CD4-positive, alpha-beta memory T cell (primary cell): Measurements from ENCODE around the gene EYA2. TPM values are rescaled to one million over a fixed set of nuclear protein-coding genes. Genes with fewer than 3 reads are reported as not detected.
A peak's percentile ranks its signal among the peaks of the same experiment; 100 is the strongest.

Source experiments
- CTCF ChIA-PET: fragments of 350-600 bp; sonication (Branson Sonifier 250); formaldehyde crosslinking; loops from one replicate; lab custom pipeline; 2021; ENCODE audit warnings: inconsistent platforms; ENCODE audit not compliant: partially characterized antibody; lab: Charles Lee
- POLR2A ChIA-PET: fragments of 350-600 bp; sonication (Branson Sonifier 250); formaldehyde crosslinking; loops from one replicate; lab custom pipeline; 2021; ENCODE audit not compliant: partially characterized antibody; lab: Charles Lee
- DNase-seq, 5 donors: peaks; one replicate each; pipeline versions ENCODE4 v3.0.0 to v3.0.0-alpha.2; 2020 to 2022; ENCODE audit warnings: mixed read lengths in 1 of 5
- H3K27ac ChIP-seq: one replicate; pipeline ENCODE4 v1.7.0; 2013; ENCODE audit warnings: low read depth, low read length
- H3K27me3 ChIP-seq: 2 replicates; pipeline ENCODE4 v1.7.0; 2013; ENCODE audit warnings: mild to moderate bottlenecking, low read length, moderate library complexity; ENCODE audit not compliant: insufficient read depth
- H3K36me3 ChIP-seq: 2 replicates; pipeline ENCODE4 v1.7.0; 2013; ENCODE audit warnings: mild to moderate bottlenecking, low read length, moderate library complexity; ENCODE audit not compliant: insufficient read depth
- H3K4me1 ChIP-seq: 2 replicates; pipeline ENCODE4 v1.7.0; 2013; ENCODE audit warnings: mild to moderate bottlenecking, low read length, moderate library complexity; ENCODE audit not compliant: insufficient read depth
- H3K4me3 ChIP-seq, 2 donors: one replicate each; pipeline ENCODE4 v1.7.0; 2013; ENCODE audit warnings: low read length in 2 of 2, mild to moderate bottlenecking in 1 of 2
- H3K9me3 ChIP-seq, 2 donors: one replicate each; pipeline ENCODE4 v1.7.0; 2013; ENCODE audit warnings: low read length in 2 of 2, control low read depth in 1 of 2; ENCODE audit not compliant: control insufficient read depth in 1 of 2
- H3K27ac Mint-ChIP-seq, 7 donors: one replicate each; pipeline ENCODE4 v1.8.0; 2020 to 2021; ENCODE audit warnings: mixed read lengths in 7 of 7, mild to moderate bottlenecking in 6 of 7, inconsistent platforms in 3 of 7, moderate library complexity in 3 of 7
- H3K27me3 Mint-ChIP-seq, 2 donors: one replicate each; pipeline ENCODE4 v1.8.0; 2020 to 2021; ENCODE audit warnings: mixed read lengths in 2 of 2
- H3K36me3 Mint-ChIP-seq, 2 donors: one replicate each; pipeline ENCODE4 v1.8.0; 2020 to 2021; ENCODE audit warnings: mixed read lengths in 2 of 2, inconsistent platforms in 1 of 2, mild to moderate bottlenecking in 1 of 2
- H3K4me1 Mint-ChIP-seq, 4 donors: one replicate each; pipeline ENCODE4 v1.8.0; 2020 to 2021; ENCODE audit warnings: mixed read lengths in 4 of 4, mild to moderate bottlenecking in 1 of 4
- H3K4me3 Mint-ChIP-seq, 8 donors: one replicate each; pipeline ENCODE4 v1.8.0; 2020 to 2021; ENCODE audit warnings: mixed read lengths in 8 of 8, mild to moderate bottlenecking in 7 of 8, moderate library complexity in 6 of 8, inconsistent platforms in 3 of 8
- H3K9me3 Mint-ChIP-seq, 8 donors: one replicate each; pipeline ENCODE4 v1.8.0; 2020 to 2021; ENCODE audit warnings: mixed read lengths in 8 of 8, mild to moderate bottlenecking in 5 of 8, inconsistent platforms in 3 of 8, moderate library complexity in 1 of 8
- intact Hi-C: fragments of 100-400 bp; cut with micrococcal nuclease; formaldehyde crosslinking; loops from one replicate; pipeline ENCODE4 v1.15.1; 2023
- polyA plus RNA-seq, 2 donors: library from polyadenylated mRNA; unstranded; fragments of 300-500 nt; fragmentation: Illumina TruSeq; gene quantifications; one replicate each; pipeline ENCODE4 v1.2.3, GENCODE V29; 2021
- total RNA-seq, 2 experiments: library from RNA; stranded (reverse); gene quantifications; one replicate each; pipeline ENCODE4 v1.2.3, GENCODE V29; 2021

EYA2 gene
- total and polyA plus RNA-seq, 4 experiments from 2014 or later: not detected

- POLR2A ChIA-PET: no interaction called here
- peaks cover 0 to 3% (median 0%) of the 10 kb centered on the region in 4 donors for H3K4me1 Mint-ChIP-seq
Measured at GRCh38 chr20:47232518-47232917, 337.9 kb downstream of the EYA2 start.

GRCh38 chr20:47233333-47234188, 338.9 kb downstream of the EYA2 start:
- no peaks in the 10 kb centered on the region for H3K9me3 ChIP-seq
- DNase-seq: no peak
- peaks cover 58% of the 10 kb centered on the region for H3K36me3 ChIP-seq
- H3K9me3 Mint-ChIP-seq: no peaks in the 10 kb centered on the region
- H3K36me3 Mint-ChIP-seq: peaks cover 50 to 78% of the 10 kb centered on the region in 2 donors
- intact Hi-C loops: no loop called here
- no peak overlapping the region for H3K27ac ChIP-seq
- H3K4me1 ChIP-seq: no peaks in the 10 kb centered on the region
- POLR2A ChIA-PET: no interaction called here
- H3K27me3 Mint-ChIP-seq: no peaks in the 10 kb centered on the region
- no peaks in the 10 kb centered on the region for H3K27me3 ChIP-seq
- no peak overlapping the region for H3K4me3 ChIP-seq
- no peak overlapping the region for H3K4me3 Mint-ChIP-seq
- CTCF ChIA-PET: interaction anchor here (1.2 kb wide), 1 partner anchor 9 kb away, joined by 5 read pairs; no protein-coding TSS in a partner anchor
- H3K4me1 Mint-ChIP-seq: peaks cover 0 to 5% (median 0%) of the 10 kb centered on the region in 4 donors
- peak overlapping the region in 1 of 7 donors; percentile 59 for H3K27ac Mint-ChIP-seq

More at GRCh38 chr20:47232518-47232917, 337.9 kb downstream of the EYA2 start:
- Histone ChIP-seq H3K27me3 (no peaks in the 10 kb centered on the region), H3K36me3 (peaks cover 55% of the 10 kb centered on the region), H3K4me3 (no peak overlapping the region), H3K9me3 (no peaks in the 10 kb centered on the region), H3K27ac (no peak overlapping the region), H3K4me1 (no peaks in the 10 kb centered on the region)
- CTCF ChIA-PET: interaction anchor here (1.2 kb wide), 1 partner anchor 10 kb away, joined by 5 read pairs; no protein-coding TSS in a partner anchor
- Mint-ChIP-seq H3K9me3 (no peaks in the 10 kb centered on the region), H3K36me3 (peaks cover 47 to 76% of the 10 kb centered on the region in 2 donors), H3K4me3 (no peak overlapping the region), H3K27me3 (no peaks in the 10 kb centered on the region), H3K27ac (no peak overlapping the region)
- DNase-seq: no peak
- intact Hi-C loops: no loop called here

- H3K4me3 ChIP-seq: no peak overlapping the region
- no peaks in the 10 kb centered on the region for H3K27me3 ChIP-seq
- Mint-ChIP-seq H3K4me3 (no peak overlapping the region), H3K27me3 (no peaks in the 10 kb centered on the region), H3K9me3 (no peaks in the 10 kb centered on the region), H3K27ac (no peak overlapping the region), H3K4me1 (peaks cover 0 to 5% (median 0%) of the 10 kb centered on the region in 4 donors), H3K36me3 (peaks cover 48 to 79% of the 10 kb centered on the region in 2 donors)
- DNase-seq: no peak
- H3K4me1 ChIP-seq: no peaks in the 10 kb centered on the region
- CTCF ChIA-PET: interaction anchor here (0.9 kb wide), 1 partner anchor 150 kb away, joined by 4 read pairs; no protein-coding TSS in a partner anchor
- H3K36me3 ChIP-seq: peaks cover 49% of the 10 kb centered on the region
- no peaks in the 10 kb centered on the region for H3K9me3 ChIP-seq
- H3K27ac ChIP-seq: no peak overlapping the region
- intact Hi-C loops: no loop called here
- POLR2A ChIA-PET: no interaction called here
Measured at GRCh38 chr20:47235111-47235510, 340.5 kb downstream of the EYA2 start.

GRCh38 chr20:47235853-47236638, 341.4 kb downstream of the EYA2 start:
- Mint-ChIP-seq H3K36me3 (peaks cover 42 to 72% of the 10 kb centered on the region in 2 donors), H3K27me3 (no peaks in the 10 kb centered on the region), H3K4me3 (no peak overlapping the region), H3K9me3 (no peaks in the 10 kb centered on the region), H3K4me1 (peaks cover 0 to 3% (median 0%) of the 10 kb centered on the region in 4 donors), H3K27ac (peak overlapping the region in 3 of 7 donors; percentile 42 to 87 (median 81))
- H3K27me3 ChIP-seq: no peaks in the 10 kb centered on the region
- H3K9me3 ChIP-seq: no peaks in the 10 kb centered on the region
- intact Hi-C loops: no loop called here
- ChIA-PET POLR2A (no interaction called here), CTCF (interaction anchor here (1.3 kb wide), 1 partner anchor 148 kb away, joined by 6 read pairs; no protein-coding TSS in a partner anchor)
- no peaks in the 10 kb centered on the region for H3K4me1 ChIP-seq
- peaks cover 46% of the 10 kb centered on the region for H3K36me3 ChIP-seq
- H3K4me3 ChIP-seq: no peak overlapping the region
- no peak for DNase-seq
- H3K27ac ChIP-seq: no peak overlapping the region

- peaks cover 45% of the 10 kb centered on the region for H3K36me3 ChIP-seq
- no peak overlapping the region for H3K27ac ChIP-seq
- ChIA-PET POLR2A (no interaction called here), CTCF (interaction anchor here (1.3 kb wide), 1 partner anchor 148 kb away, joined by 6 read pairs; no protein-coding TSS in a partner anchor)
- H3K4me1 ChIP-seq: no peaks in the 10 kb centered on the region
- intact Hi-C loops: no loop called here
- H3K27ac Mint-ChIP-seq: peak overlapping the region in 2 of 7 donors; percentile 26 to 81
- no peaks in the 10 kb centered on the region for H3K9me3 Mint-ChIP-seq
- no peaks in the 10 kb centered on the region for H3K27me3 ChIP-seq
- no peak overlapping the region for H3K4me3 Mint-ChIP-seq
- H3K4me3 ChIP-seq: no peak overlapping the region
- H3K9me3 ChIP-seq: no peaks in the 10 kb centered on the region
- H3K4me1 Mint-ChIP-seq: peaks cover 0 to 5% (median 0%) of the 10 kb centered on the region in 4 donors
- H3K36me3 Mint-ChIP-seq: peaks cover 44 to 70% of the 10 kb centered on the region in 2 donors
- no peaks in the 10 kb centered on the region for H3K27me3 Mint-ChIP-seq
- no peak for DNase-seq
Measured at GRCh38 chr20:47236639-47236900, 341.9 kb downstream of the EYA2 start.

- Histone ChIP-seq H3K9me3 (no peaks in the 10 kb centered on the region), H3K27ac (no peak overlapping the region), H3K27me3 (no peaks in the 10 kb centered on the region), H3K36me3 (peaks cover 52% of the 10 kb centered on the region), H3K4me3 (no peak overlapping the region), H3K4me1 (no peaks in the 10 kb centered on the region)
- intact Hi-C loops: no loop called here
- Mint-ChIP-seq H3K4me3 (no peak overlapping the region), H3K36me3 (peaks cover 44 to 71% of the 10 kb centered on the region in 2 donors), H3K27me3 (no peaks in the 10 kb centered on the region), H3K9me3 (no peaks in the 10 kb centered on the region), H3K4me1 (peaks cover 0 to 5% (median 0%) of the 10 kb centered on the region in 4 donors), H3K27ac (peak overlapping the region in 1 of 7 donors; percentile 4)
- POLR2A ChIA-PET: no interaction called here
- CTCF ChIA-PET: no interaction called here
- no peak for DNase-seq
Measured at GRCh38 chr20:47237715-47238114, 343.1 kb downstream of the EYA2 start.
